GM12875 (cell line): ENCODE measurements around the gene CPSF2.

ENCODE experiments used
- H3K4me3 ChIP-seq: one replicate; pipeline ENCODE4 v1.5.1; 2011; ENCODE audit warnings: low read depth, low read length, control low read depth
- CTCF ChIP-seq: IDR thresholded peaks from 2 replicates; pipeline ENCODE4 v1.5.1; 2011; ENCODE audit warnings: low read depth, mild to moderate bottlenecking, control low read depth, inconsistent platforms, low read length, moderate library complexity, borderline replicate concordance; ENCODE audit not compliant: insufficient read depth

The CPSF2 gene

DNA sequence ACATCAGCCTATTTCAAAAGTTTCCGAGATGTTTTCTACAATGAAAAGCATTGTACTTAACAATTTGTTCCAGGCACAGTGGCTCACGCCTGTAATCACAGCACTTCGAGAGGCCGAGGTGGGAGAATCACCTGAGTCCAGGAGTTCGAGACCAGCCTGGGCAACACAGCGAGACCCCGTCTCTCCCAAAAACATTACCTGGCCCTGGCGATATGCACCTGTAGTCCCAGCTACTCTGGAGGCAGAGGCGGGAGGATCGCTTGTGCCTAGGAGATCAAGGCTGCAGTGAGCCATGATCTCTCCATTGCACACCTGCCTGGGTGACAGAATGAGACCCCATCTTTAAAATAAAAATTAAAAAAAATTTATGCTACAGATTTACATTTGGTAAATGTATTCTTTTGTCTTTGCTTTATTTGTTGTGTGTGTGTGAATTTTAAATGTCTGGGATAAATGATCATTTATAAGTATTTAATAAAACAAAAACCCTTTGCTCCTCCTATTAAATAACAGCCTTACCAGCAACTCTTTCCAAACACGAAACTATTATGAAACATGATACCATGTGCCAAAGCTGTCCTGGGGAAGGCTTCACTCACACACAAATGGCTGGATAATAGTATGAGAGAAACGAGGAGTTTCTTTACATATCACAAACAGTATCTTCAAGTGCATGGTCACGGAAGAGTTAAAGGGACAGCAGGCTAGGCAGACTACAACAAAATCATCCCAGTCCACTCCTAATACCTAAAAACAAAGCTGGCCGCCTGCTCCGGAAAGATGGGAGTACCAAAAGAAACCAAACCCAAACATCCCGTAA lies 16.5 kb upstream of the CPSF2 start:
- no peak for TF ChIP-seq CTCF
- H3K4me3 ChIP-seq: peak overlapping the region; percentile 99

DNA sequence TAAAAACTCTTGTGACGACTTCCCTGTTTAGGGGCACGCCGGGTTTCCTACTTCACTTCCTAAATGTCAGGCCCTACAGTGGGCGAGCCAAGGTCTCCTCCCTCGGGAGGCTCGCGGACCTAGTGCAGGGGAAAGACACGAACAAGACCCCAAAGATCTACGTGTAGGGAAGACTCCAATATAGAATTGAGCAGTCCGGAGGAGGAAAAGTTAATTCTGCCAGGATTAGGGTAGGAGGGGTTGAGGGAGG lies 16.0 kb upstream of the CPSF2 start:
- H3K4me3 ChIP-seq: peak overlapping the region; percentile 99
- no peak for TF ChIP-seq CTCF

DNA sequence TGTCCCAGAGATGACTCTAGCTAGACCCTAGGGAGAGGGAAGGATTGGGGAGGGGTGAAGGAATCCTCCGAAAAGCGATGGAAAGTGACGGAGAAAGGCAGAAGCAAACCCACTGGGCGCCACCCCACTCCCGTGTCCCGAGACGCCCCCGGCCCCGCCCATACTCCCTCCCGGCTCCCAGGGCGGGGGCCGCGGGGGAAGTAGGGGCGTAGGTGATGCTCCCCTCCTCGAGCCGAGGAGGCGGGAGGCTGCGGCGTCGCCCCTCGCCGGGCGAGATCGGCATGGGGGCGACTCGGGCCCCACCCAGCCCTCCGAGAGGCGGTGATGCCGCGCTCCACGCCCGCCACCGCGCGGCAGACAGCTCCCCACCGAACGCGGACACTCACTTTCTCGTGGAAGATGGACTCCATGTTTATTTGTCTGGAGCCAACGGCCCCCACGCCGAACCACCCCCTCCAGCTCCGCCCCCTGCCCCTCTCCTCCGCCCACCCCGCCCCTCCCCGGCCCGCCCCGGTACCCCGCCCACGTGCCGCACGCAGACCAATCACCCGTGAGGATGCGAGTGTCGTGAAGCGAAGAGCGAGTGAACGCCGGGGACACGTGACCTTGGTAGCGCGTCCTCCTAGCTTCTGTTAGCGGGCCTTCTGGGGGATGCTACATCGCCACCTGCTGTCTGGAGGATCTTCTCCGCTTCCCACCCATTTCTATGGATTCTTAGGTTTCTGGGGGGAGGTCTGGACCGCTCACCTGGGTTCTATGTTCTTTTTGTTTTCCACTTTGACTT lies 15.4 kb upstream of the CPSF2 start, which contains the start of gene ATXN3:
Gene ATXN3 (minus strand): TSS at position 440 of the 784 bp plus-strand sequence. CDS start 30 bp downstream, at position 410.
- TF ChIP-seq CTCF: peak; percentile 83
- peak within 1 kb of the TSS; percentile 99 for H3K4me3 ChIP-seq

DNA sequence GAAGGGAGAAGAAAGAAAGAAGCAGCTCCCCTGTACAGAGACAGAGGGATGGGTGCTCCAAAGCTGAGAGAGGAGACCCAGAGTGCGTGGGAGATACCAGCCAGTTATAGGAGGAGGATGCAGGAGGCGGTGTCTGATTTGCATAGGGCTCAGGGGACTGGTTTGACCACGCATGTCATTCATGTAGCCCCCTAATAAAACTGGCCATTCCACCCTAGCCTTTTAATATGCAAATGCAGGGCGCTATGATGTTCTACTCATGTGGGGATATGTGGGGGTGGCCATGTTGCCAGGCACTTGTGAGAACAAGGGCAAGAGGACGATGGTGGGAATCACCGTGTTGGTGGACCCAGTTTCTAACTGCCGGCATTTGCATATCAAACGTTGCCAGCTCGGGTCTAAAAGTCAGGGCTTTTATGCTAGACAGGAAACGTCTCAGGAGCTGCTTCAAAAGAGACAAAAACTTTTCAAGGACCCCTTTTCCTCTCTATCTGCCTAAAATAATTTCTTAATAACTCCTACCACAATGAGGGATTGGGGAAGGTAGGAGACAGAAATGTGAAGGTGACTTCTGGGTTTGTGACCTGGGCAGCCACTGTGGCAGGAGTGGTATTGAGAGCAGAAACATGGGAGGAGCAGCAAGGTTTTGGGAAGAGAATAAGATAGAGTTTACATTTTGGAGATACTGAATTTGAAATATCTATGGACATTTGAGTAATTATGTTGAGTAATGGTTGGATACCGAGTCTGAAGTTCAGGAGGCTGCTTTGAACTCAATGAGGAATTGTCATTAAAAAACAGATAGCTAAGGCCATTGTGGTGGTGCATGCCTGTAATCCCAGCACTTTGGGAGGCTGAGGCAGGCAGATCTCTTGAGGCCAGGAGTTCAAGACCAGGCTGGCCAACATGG lies 13.2 kb upstream of the CPSF2 start:
- no peak for TF ChIP-seq CTCF

DNA sequence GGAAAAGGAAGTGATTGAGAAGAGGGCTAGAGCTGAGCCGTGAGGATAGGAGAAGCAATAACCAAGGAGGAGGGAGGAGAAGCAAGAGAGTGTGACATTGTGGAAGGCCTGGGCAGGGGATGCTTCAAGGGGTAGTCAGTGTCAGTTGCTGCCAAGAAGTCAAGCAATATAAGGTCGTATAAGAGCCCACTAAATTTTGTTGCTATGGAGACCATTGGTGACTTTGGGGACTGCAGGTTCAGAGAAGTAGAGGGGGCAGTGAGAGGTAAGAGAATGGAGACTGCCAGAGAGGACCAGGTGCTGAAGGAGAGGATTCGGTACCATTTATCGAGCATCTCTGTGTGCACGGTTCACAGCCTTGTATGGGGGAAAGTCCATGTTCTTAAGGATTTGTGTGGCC lies 12.3 kb upstream of the CPSF2 start:
- no peak overlapping the region for H3K4me3 ChIP-seq
- no peak for TF ChIP-seq CTCF

More for the DNA sequence above, 13.2 kb upstream of the CPSF2 start:
- no peak overlapping the region for H3K4me3 ChIP-seq

- no peak for TF ChIP-seq CTCF
- peak overlapping the region; percentile 99 for H3K4me3 ChIP-seq
These were observed 531 bp upstream of the CPSF2 start for GRCh38 chr14:92121207-92121669.
